ENCODE results near the gene NAA30.

Gene NAA30

GRCh38 chr14:57400556-57401494 is 10.4 kb downstream of the NAA30 start:
- no peak for DNase-seq (ENCODE audit: low read depth, low spot score)
- no peak overlapping the region for H3K4me3 ChIP-seq (ENCODE audit: low read length)
- no CpG with 5 or more reads among the region's 4 CpGs for WGBS (ENCODE audit: insufficient coverage, insufficient read length)
- no peaks in the 10 kb centered on the region for H3K27me3 ChIP-seq (ENCODE audit: control insufficient read depth, insufficient read depth, low read length)
- H3K9me3 ChIP-seq (ENCODE audit: control insufficient read depth, insufficient read depth, low read length), result no peaks in the 10 kb centered on the region
- H3K27ac ChIP-seq (ENCODE audit: low read length), result no peak overlapping the region
- H3K36me3 ChIP-seq (ENCODE audit: control insufficient read depth, insufficient read depth, low read length), result peaks cover 2% of the 10 kb centered on the region; the same call in 1 of the 2 replicates
- H3K4me1 ChIP-seq (ENCODE audit: control insufficient read depth, insufficient read depth, low read length), result no peaks in the 10 kb centered on the region

- H3K9me3 ChIP-seq (ENCODE audit: control insufficient read depth, insufficient read depth, low read length), result no peaks in the 10 kb centered on the region
- H3K4me1 ChIP-seq (ENCODE audit: control insufficient read depth, insufficient read depth, low read length), result no peaks in the 10 kb centered on the region
- no CpG with 5 or more reads among the region's 2 CpGs for WGBS (ENCODE audit: insufficient coverage, insufficient read length)
- no peak overlapping the region for H3K4me3 ChIP-seq (ENCODE audit: low read length)
- DNase-seq (ENCODE audit: low read depth, low spot score), result no peak
- H3K27ac ChIP-seq (ENCODE audit: low read length), result no peak overlapping the region
- H3K36me3 ChIP-seq (ENCODE audit: control insufficient read depth, insufficient read depth, low read length), result peaks cover 2% of the 10 kb centered on the region; the same call in 1 of the 2 replicates
- no peaks in the 10 kb centered on the region for H3K27me3 ChIP-seq (ENCODE audit: control insufficient read depth, insufficient read depth, low read length)
Observed at GRCh38 chr14:57401501-57401900, 11.1 kb downstream of the NAA30 start.

- DNase-seq (ENCODE audit: low read depth, low spot score), result no peak
- WGBS (ENCODE audit: insufficient coverage, insufficient read length), result no CpG with 5 or more reads among the region's 1 CpG
- Histone ChIP-seq H3K27ac (ENCODE audit: low read length) (no peak overlapping the region), H3K9me3 (ENCODE audit: control insufficient read depth, insufficient read depth, low read length) (no peaks in the 10 kb centered on the region), H3K4me1 (ENCODE audit: control insufficient read depth, insufficient read depth, low read length) (no peaks in the 10 kb centered on the region), H3K36me3 (ENCODE audit: control insufficient read depth, insufficient read depth, low read length) (peaks cover 2% of the 10 kb centered on the region; the same call in 1 of the 2 replicates), H3K4me3 (ENCODE audit: low read length) (no peak overlapping the region), H3K27me3 (ENCODE audit: control insufficient read depth, insufficient read depth, low read length) (no peaks in the 10 kb centered on the region)
Observed at GRCh38 chr14:57402173-57402852, 11.9 kb downstream of the NAA30 start.

- no peaks in the 10 kb centered on the region for H3K27me3 ChIP-seq (ENCODE audit: control insufficient read depth, insufficient read depth, low read length)
- H3K36me3 ChIP-seq (ENCODE audit: control insufficient read depth, insufficient read depth, low read length), result peaks cover 2% of the 10 kb centered on the region; the same call in 1 of the 2 replicates
- no peaks in the 10 kb centered on the region for H3K4me1 ChIP-seq (ENCODE audit: control insufficient read depth, insufficient read depth, low read length)
- no peak for DNase-seq (ENCODE audit: low read depth, low spot score)
- no peak overlapping the region for H3K4me3 ChIP-seq (ENCODE audit: low read length)
- no peaks in the 10 kb centered on the region for H3K9me3 ChIP-seq (ENCODE audit: control insufficient read depth, insufficient read depth, low read length)
- H3K27ac ChIP-seq (ENCODE audit: low read length), result no peak overlapping the region
- no CpG with 5 or more reads among the region's 1 CpG for WGBS (ENCODE audit: insufficient coverage, insufficient read length)
Observed at GRCh38 chr14:57403521-57403864, 13.1 kb downstream of the NAA30 start.

GRCh38 chr14:57405562-57405961 is 15.2 kb downstream of the NAA30 start:
- Histone ChIP-seq H3K4me1 (ENCODE audit: control insufficient read depth, insufficient read depth, low read length) (no peaks in the 10 kb centered on the region), H3K36me3 (ENCODE audit: control insufficient read depth, insufficient read depth, low read length) (peaks cover 2% of the 10 kb centered on the region; the same call in 1 of the 2 replicates), H3K27me3 (ENCODE audit: control insufficient read depth, insufficient read depth, low read length) (no peaks in the 10 kb centered on the region), H3K27ac (ENCODE audit: low read length) (no peak overlapping the region), H3K9me3 (ENCODE audit: control insufficient read depth, insufficient read depth, low read length) (no peaks in the 10 kb centered on the region), H3K4me3 (ENCODE audit: low read length) (no peak overlapping the region)
- WGBS (ENCODE audit: insufficient coverage, insufficient read length), result no CpG with 5 or more reads among the region's 2 CpGs
- no peak for DNase-seq (ENCODE audit: low read depth, low spot score)

GRCh38 chr14:57408037-57408436 is 17.7 kb downstream of the NAA30 start:
- H3K4me3 ChIP-seq (ENCODE audit: low read length), result no peak overlapping the region
- H3K9me3 ChIP-seq (ENCODE audit: control insufficient read depth, insufficient read depth, low read length), result no peaks in the 10 kb centered on the region
- H3K4me1 ChIP-seq (ENCODE audit: control insufficient read depth, insufficient read depth, low read length), result no peaks in the 10 kb centered on the region
- no peak for DNase-seq (ENCODE audit: low read depth, low spot score)
- peaks cover 2% of the 10 kb centered on the region; the same call in 1 of the 2 replicates for H3K36me3 ChIP-seq (ENCODE audit: control insufficient read depth, insufficient read depth, low read length)
- H3K27ac ChIP-seq (ENCODE audit: low read length), result no peak overlapping the region
- 100% methylated on average over 2 of the region's 2 CpGs for WGBS (ENCODE audit: insufficient coverage, insufficient read length)
- H3K27me3 ChIP-seq (ENCODE audit: control insufficient read depth, insufficient read depth, low read length), result no peaks in the 10 kb centered on the region

GRCh38 chr14:57408634-57409033 is 18.2 kb downstream of the NAA30 start:
- Histone ChIP-seq H3K36me3 (ENCODE audit: control insufficient read depth, insufficient read depth, low read length) (peaks cover 2% of the 10 kb centered on the region; the same call in 1 of the 2 replicates), H3K9me3 (ENCODE audit: control insufficient read depth, insufficient read depth, low read length) (no peaks in the 10 kb centered on the region), H3K4me3 (ENCODE audit: low read length) (no peak overlapping the region), H3K27me3 (ENCODE audit: control insufficient read depth, insufficient read depth, low read length) (no peaks in the 10 kb centered on the region), H3K4me1 (ENCODE audit: control insufficient read depth, insufficient read depth, low read length) (no peaks in the 10 kb centered on the region), H3K27ac (ENCODE audit: low read length) (no peak overlapping the region)
- WGBS (ENCODE audit: insufficient coverage, insufficient read length), result no CpG with 5 or more reads among the region's 1 CpG
- DNase-seq (ENCODE audit: low read depth, low spot score), result no peak

- Histone ChIP-seq H3K9me3 (ENCODE audit: control insufficient read depth, insufficient read depth, low read length) (no peaks in the 10 kb centered on the region), H3K27ac (ENCODE audit: low read length) (no peak overlapping the region), H3K4me3 (ENCODE audit: low read length) (no peak overlapping the region), H3K27me3 (ENCODE audit: control insufficient read depth, insufficient read depth, low read length) (no peaks in the 10 kb centered on the region), H3K36me3 (ENCODE audit: control insufficient read depth, insufficient read depth, low read length) (no peaks in the 10 kb centered on the region; the same call in 1 of the 2 replicates), H3K4me1 (ENCODE audit: control insufficient read depth, insufficient read depth, low read length) (no peaks in the 10 kb centered on the region)
- no peak for DNase-seq (ENCODE audit: low read depth, low spot score)
- WGBS (ENCODE audit: insufficient coverage, insufficient read length), result no CpG with 5 or more reads among the region's 2 CpGs
Observed at GRCh38 chr14:57412341-57412740, 22.0 kb downstream of the NAA30 start.

GRCh38 chr14:57413849-57414248 is 23.5 kb downstream of the NAA30 start:
- Histone ChIP-seq H3K4me1 (ENCODE audit: control insufficient read depth, insufficient read depth, low read length) (no peaks in the 10 kb centered on the region), H3K4me3 (ENCODE audit: low read length) (no peak overlapping the region), H3K27me3 (ENCODE audit: control insufficient read depth, insufficient read depth, low read length) (no peaks in the 10 kb centered on the region), H3K27ac (ENCODE audit: low read length) (no peak overlapping the region), H3K36me3 (ENCODE audit: control insufficient read depth, insufficient read depth, low read length) (no peaks in the 10 kb centered on the region; the same call in 1 of the 2 replicates), H3K9me3 (ENCODE audit: control insufficient read depth, insufficient read depth, low read length) (no peaks in the 10 kb centered on the region)
- no peak for DNase-seq (ENCODE audit: low read depth, low spot score)
- WGBS (ENCODE audit: insufficient coverage, insufficient read length), result no CpG with 5 or more reads among the region's 2 CpGs

GRCh38 chr14:57417228-57417627 is 26.8 kb downstream of the NAA30 start:
- no peak for DNase-seq (ENCODE audit: low read depth, low spot score)
- no peak overlapping the region for H3K4me3 ChIP-seq (ENCODE audit: low read length)
- H3K27me3 ChIP-seq (ENCODE audit: control insufficient read depth, insufficient read depth, low read length), result no peaks in the 10 kb centered on the region
- no peak overlapping the region for H3K27ac ChIP-seq (ENCODE audit: low read length)
- H3K9me3 ChIP-seq (ENCODE audit: control insufficient read depth, insufficient read depth, low read length), result no peaks in the 10 kb centered on the region
- no peaks in the 10 kb centered on the region for H3K4me1 ChIP-seq (ENCODE audit: control insufficient read depth, insufficient read depth, low read length)
- WGBS (ENCODE audit: insufficient coverage, insufficient read length), result no CpG with 5 or more reads among the region's 1 CpG
- H3K36me3 ChIP-seq (ENCODE audit: control insufficient read depth, insufficient read depth, low read length), result no peaks in the 10 kb centered on the region

Measured in iPS DF 6.9 (cell line).